Measurements from ENCODE around the gene KLHL8.

GRCh38 chr4:87128006-87128705 lies 92.3 kb downstream of the KLHL8 start:
- TF ChIP-seq POLR2A (IDR thresholded peaks at IDR 0.05; ENCODE audit: low read length) (no peak), GATA1 (IDR thresholded peaks at IDR 0.05; ENCODE audit: low read depth, low read length) (no peak)

Data from erythroblast (primary cell).